Activated naive CD4-positive, alpha-beta T cell treated with anti-CD3 and anti-CD28 coated beads, Interleukin-2, amount 10 ng/mL, durations not matched to agents 7 days and 5 days (primary cell): ENCODE measurements around the gene RGS19.

Source experiments
- CTCF ChIA-PET: fragments of 350-600 bp; sonication (Branson Sonifier 250); formaldehyde crosslinking; loops from one replicate; lab custom pipeline; 2021; ENCODE audit warnings: antibody characterized with exemption; lab: Charles Lee
- DNase-seq: peaks from one replicate; pipeline ENCODE4 v3.0.0-alpha.2; 2020
- H3K27ac Mint-ChIP-seq: one replicate; pipeline ENCODE4 v1.8.0; 2021; ENCODE audit warnings: mild to moderate bottlenecking, moderate library complexity, mixed read lengths
- H3K27me3 Mint-ChIP-seq: one replicate; pipeline ENCODE4 v1.8.0; 2021; ENCODE audit warnings: mild to moderate bottlenecking, mixed read lengths
- H3K36me3 Mint-ChIP-seq: one replicate; pipeline ENCODE4 v1.8.0; 2021; ENCODE audit warnings: mixed read lengths
- H3K4me1 Mint-ChIP-seq: one replicate; pipeline ENCODE4 v1.8.0; 2021; ENCODE audit warnings: mixed read lengths
- H3K4me3 Mint-ChIP-seq: one replicate; pipeline ENCODE4 v1.8.0; 2021; ENCODE audit warnings: mild to moderate bottlenecking, moderate library complexity, mixed read lengths
- H3K9me3 Mint-ChIP-seq: one replicate; pipeline ENCODE4 v1.8.0; 2021; ENCODE audit warnings: mixed read lengths

Gene RGS19

DNA sequence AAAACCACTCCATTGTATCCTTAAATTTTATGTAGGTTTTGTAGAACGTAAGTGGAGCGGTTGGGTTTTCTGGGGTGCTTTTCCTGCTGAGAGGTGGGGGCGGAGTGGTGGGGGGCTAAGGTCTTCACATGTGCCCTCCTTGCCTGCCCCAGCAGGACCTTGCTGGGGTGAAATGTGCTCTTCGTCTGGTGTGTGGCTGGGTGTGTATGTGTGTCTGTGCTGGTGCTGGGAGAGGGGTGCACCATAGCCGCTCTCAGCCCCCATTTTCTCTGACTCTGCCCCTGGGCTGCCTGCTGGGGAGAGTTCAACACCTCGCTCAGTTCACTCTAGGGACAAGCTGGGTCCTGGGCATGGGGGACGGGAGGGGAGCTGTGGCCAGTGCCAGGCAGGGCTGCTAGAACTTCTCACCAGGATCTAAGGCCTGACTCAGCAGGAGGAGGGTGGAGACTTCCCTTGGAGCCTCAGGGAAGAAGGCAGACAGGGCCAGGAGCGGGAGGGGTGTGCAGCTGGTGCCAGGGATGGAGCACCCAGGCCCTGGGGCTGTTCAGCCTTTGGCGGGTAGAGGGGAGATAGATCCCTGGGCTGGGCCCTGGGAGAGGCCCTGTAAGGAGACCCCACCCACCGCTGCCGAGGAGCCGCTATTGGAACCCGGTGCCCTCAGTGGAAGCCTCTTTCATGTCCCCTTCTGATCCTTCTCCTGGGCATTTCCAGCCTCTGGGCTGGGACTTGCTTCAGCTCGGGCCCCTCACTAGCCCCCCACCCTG lies 34.7 kb downstream of the RGS19 start:
- Mint-ChIP-seq H3K27ac (no peak overlapping the region), H3K4me1 (peaks cover 49% of the 10 kb centered on the region), H3K9me3 (no peaks in the 10 kb centered on the region), H3K27me3 (peaks cover 81% of the 10 kb centered on the region), H3K4me3 (no peak overlapping the region), H3K36me3 (peaks cover 2% of the 10 kb centered on the region)
- no peak for DNase-seq
- CTCF ChIA-PET, result interaction anchor here (1.4 to 2.6 kb wide), 2 partner anchors 13 to 65 kb away, joined by 4 to 7 read pairs; partner anchors contain the start of genes PRPF6 and SAMD10

- no peak overlapping the region for H3K27ac Mint-ChIP-seq
- CTCF ChIA-PET, result interaction anchor here (1.4 to 2.6 kb wide), 2 partner anchors 14 to 64 kb away, joined by 4 to 7 read pairs; partner anchors contain the start of genes PRPF6 and SAMD10
- H3K4me3 Mint-ChIP-seq, result no peak overlapping the region
- no peak for DNase-seq
- H3K36me3 Mint-ChIP-seq, result peaks cover 2% of the 10 kb centered on the region
- peaks cover 75% of the 10 kb centered on the region for H3K27me3 Mint-ChIP-seq
- no peaks in the 10 kb centered on the region for H3K9me3 Mint-ChIP-seq
- H3K4me1 Mint-ChIP-seq, result peaks cover 54% of the 10 kb centered on the region
Observed at GRCh38 chr20:64043768-64044167, 35.5 kb downstream of the RGS19 start.

- CTCF ChIA-PET, result interaction anchor here (2.6 to 4.9 kb wide), 2 partner anchors 11 to 62 kb away, joined by 7 to 89 read pairs (median 27); partner anchors contain the start of genes PRPF6 and SAMD10
- Mint-ChIP-seq H3K9me3 (no peaks in the 10 kb centered on the region), H3K4me3 (peak overlapping the region; percentile 79), H3K4me1 (peaks cover 62% of the 10 kb centered on the region), H3K36me3 (peaks cover 2% of the 10 kb centered on the region), H3K27me3 (peaks cover 70% of the 10 kb centered on the region), H3K27ac (peak overlapping the region; percentile 64)
- peak; percentile 42 for DNase-seq
Observed at GRCh38 chr20:64042054-64042781, 37.1 kb downstream of the RGS19 start.

DNA sequence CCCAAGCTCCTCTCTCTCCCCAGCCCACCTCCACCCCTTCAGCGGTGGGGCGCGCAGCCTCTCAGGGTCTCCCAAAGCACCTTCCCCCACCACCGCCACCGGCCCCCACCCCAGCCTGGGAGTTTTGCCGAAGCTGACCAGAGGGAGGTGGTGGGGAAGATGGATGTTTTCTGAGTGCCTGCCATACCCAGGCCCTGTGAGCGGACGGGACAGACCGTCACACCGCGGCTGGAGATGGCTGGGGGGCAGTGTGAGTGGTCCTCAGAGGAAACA lies 37.6 kb downstream of the RGS19 start:
- peaks cover 67% of the 10 kb centered on the region for H3K4me1 Mint-ChIP-seq
- peak overlapping the region; percentile 19 for H3K27ac Mint-ChIP-seq
- H3K9me3 Mint-ChIP-seq, result no peaks in the 10 kb centered on the region
- H3K4me3 Mint-ChIP-seq, result peak overlapping the region; percentile 79
- DNase-seq, result no peak
- H3K36me3 Mint-ChIP-seq, result peaks cover 2% of the 10 kb centered on the region
- H3K27me3 Mint-ChIP-seq, result peaks cover 65% of the 10 kb centered on the region
- CTCF ChIA-PET, result interaction anchor here (4.7 to 4.9 kb wide), 2 partner anchors 12 to 62 kb away, joined by 27 to 89 read pairs; partner anchors contain the start of genes PRPF6 and SAMD10

DNA sequence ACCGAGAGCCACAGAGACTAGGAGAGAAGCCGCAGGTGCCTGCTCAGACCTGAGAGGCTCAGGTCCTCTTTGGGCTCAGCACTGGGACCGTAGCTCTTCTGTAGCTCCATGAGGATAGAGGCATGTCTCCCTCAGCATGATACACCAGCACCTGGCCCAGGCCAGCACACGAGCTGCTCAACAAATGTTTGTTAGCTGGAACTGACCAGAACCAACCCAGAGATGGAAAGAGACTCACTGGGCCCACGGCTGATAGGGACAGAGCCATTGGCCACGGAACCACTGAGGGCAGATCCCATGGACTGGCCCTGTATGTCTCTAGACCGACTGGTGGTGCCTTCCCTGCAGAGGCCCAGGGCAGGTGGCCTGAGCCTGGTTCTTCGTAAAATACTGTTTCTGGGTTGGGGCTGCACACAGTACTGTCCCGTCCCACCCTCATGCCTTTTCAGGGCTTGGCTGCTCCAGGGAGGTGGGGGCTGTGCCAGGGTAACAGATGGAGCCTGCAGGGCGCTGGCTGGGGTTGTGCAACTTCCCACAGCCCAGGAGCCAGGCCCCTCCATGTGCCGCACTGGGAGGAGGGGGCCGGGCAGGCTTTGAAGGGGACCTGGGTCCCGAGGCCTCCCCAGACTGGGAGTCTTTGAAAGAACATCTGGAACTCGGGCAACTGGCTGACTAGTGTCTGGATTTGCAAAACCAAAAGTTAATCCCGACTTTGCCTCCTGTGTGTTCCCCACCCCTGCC lies 38.1 kb downstream of the RGS19 start:
- Mint-ChIP-seq H3K9me3 (no peaks in the 10 kb centered on the region), H3K27me3 (peaks cover 60% of the 10 kb centered on the region), H3K27ac (peak overlapping the region; percentile 19), H3K4me3 (peak overlapping the region; percentile 79), H3K36me3 (peaks cover 2% of the 10 kb centered on the region), H3K4me1 (peaks cover 69% of the 10 kb centered on the region)
- CTCF ChIA-PET, result interaction anchor here (0.6 to 4.9 kb wide), 6 partner anchors 12 to 129 kb away, joined by 3 to 89 read pairs (median 12); partner anchors contain the start of genes PRPF6 and SAMD10
- no peak for DNase-seq

DNA sequence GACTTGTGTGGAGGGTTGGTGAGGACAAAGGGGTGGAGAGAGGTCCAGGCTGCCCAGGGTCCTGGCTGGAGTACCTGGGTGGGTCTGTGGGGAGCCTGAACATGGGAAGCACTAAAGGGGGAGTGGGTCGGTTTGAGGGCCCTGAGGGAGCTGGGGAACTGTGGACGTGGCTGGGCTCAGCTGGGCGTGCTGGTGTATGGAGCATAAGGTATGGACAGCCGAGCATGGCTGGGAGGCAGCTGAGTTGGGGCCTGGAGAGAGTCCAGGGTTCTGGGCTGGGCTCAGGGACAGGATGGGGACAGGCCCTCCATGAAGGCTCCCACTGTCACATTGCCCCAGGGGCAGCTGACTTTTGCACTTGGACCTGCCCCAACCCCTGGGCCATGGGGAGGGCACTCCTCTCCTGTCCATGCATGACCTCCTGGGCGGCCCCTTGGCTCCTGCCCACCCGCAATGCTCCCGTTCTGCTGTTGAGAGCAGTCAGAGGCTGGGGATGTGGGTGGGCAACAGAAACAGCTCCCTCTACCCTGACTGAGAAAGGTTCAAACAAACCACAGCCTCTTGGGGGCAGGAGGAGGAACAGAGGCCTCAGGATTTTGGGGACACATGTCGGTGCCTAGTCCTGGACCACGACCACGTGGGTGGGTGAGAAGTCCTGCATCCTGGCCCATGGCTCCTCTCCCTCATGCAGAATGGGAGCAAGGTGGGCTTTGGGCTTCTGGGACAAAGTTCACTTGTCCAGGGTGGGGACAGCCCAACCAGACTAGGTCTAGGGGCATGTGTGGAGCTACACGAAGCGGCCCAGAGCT lies 38.9 kb downstream of the RGS19 start:
- DNase-seq, result no peak
- CTCF ChIA-PET, result interaction anchor here (0.6 to 4.9 kb wide), 15 partner anchors 13 to 503 kb away, joined by 3 to 89 read pairs (median 8); partner anchors contain the start of genes PRPF6, PTK6, SAMD10 and TCEA2
- peaks cover 3% of the 10 kb centered on the region for H3K36me3 Mint-ChIP-seq
- H3K9me3 Mint-ChIP-seq, result no peaks in the 10 kb centered on the region
- peaks cover 67% of the 10 kb centered on the region for H3K4me1 Mint-ChIP-seq
- peaks cover 52% of the 10 kb centered on the region for H3K27me3 Mint-ChIP-seq
- H3K4me3 Mint-ChIP-seq, result peak overlapping the region; percentile 67
- no peak overlapping the region for H3K27ac Mint-ChIP-seq

GRCh38 chr20:64039293-64040160 lies 39.8 kb downstream of the RGS19 start:
- CTCF ChIA-PET, result interaction anchor here (0.8 to 4.9 kb wide), 25 partner anchors 10 to 536 kb away, joined by 3 to 89 read pairs (median 6); partner anchors contain the start of genes PRPF6, PTK6, SAMD10 and SOX18
- Mint-ChIP-seq H3K27ac (peak overlapping the region; percentile 45), H3K36me3 (peaks cover 10% of the 10 kb centered on the region), H3K27me3 (peaks cover 43% of the 10 kb centered on the region), H3K9me3 (no peaks in the 10 kb centered on the region), H3K4me1 (peaks cover 69% of the 10 kb centered on the region), H3K4me3 (peak overlapping the region; percentile 67)
- DNase-seq, result no peak

DNA sequence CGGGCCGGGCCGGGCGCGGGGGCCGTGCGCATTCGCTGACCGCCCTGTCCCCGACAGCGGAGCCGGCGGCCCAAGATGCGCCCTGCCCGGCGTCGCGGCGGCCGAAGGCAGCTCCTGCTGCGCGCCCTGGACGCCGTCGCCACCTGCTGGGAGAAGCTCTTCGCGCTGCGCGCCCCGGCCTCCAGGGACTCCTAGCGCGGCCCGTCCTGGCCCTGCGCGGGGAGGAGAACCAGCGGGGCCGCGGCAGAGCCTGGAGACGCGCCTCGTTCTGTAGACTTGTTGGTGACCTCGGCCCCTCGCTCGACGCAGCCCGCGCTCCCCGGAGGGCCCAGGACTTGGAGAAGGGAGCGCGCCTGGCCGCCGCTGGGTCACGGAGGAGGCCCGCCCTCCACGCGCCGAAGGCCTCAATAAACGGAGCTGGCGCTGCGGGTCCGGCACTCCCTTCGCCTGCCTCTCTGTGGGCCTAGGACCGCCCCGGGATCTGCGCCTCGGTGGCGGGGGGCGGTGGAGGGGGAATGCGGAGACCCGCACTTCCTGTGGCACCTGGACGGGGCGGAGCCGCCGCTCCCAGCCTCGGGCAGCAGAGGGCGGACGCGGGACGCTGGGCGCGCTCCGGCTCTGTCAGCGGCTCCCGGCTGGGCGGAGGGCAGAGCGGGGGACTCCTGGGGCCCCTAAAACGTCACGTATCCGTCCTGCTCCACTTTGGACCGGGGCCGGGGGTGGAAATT lies 40.6 kb downstream of the RGS19 start:
- CTCF ChIA-PET, result interaction anchor here (0.9 to 4.9 kb wide), 34 partner anchors 8 to 536 kb away, joined by 3 to 89 read pairs (median 5); partner anchors contain the start of genes PCMTD2, PRPF6, PTK6 and SAMD10
- peak overlapping the region; percentile 71 for H3K27ac Mint-ChIP-seq
- no peaks in the 10 kb centered on the region for H3K9me3 Mint-ChIP-seq
- peak overlapping the region; percentile 67 for H3K4me3 Mint-ChIP-seq
- peaks cover 40% of the 10 kb centered on the region for H3K27me3 Mint-ChIP-seq
- H3K4me1 Mint-ChIP-seq, result peaks cover 70% of the 10 kb centered on the region
- H3K36me3 Mint-ChIP-seq, result peaks cover 16% of the 10 kb centered on the region
- DNase-seq, result peak; percentile 86

- Mint-ChIP-seq H3K9me3 (no peaks in the 10 kb centered on the region), H3K36me3 (peaks cover 18% of the 10 kb centered on the region), H3K27ac (no peak overlapping the region), H3K4me3 (peak overlapping the region; percentile 67), H3K27me3 (peaks cover 39% of the 10 kb centered on the region), H3K4me1 (peaks cover 68% of the 10 kb centered on the region)
- CTCF ChIA-PET, result interaction anchor here (0.9 to 4.9 kb wide), 28 partner anchors 9 to 535 kb away, joined by 3 to 89 read pairs (median 5); partner anchors contain the start of genes PCMTD2, PRPF6, PTK6 and SAMD10
- no peak for DNase-seq
Observed at GRCh38 chr20:64038224-64038564, 41.1 kb downstream of the RGS19 start.

DNA sequence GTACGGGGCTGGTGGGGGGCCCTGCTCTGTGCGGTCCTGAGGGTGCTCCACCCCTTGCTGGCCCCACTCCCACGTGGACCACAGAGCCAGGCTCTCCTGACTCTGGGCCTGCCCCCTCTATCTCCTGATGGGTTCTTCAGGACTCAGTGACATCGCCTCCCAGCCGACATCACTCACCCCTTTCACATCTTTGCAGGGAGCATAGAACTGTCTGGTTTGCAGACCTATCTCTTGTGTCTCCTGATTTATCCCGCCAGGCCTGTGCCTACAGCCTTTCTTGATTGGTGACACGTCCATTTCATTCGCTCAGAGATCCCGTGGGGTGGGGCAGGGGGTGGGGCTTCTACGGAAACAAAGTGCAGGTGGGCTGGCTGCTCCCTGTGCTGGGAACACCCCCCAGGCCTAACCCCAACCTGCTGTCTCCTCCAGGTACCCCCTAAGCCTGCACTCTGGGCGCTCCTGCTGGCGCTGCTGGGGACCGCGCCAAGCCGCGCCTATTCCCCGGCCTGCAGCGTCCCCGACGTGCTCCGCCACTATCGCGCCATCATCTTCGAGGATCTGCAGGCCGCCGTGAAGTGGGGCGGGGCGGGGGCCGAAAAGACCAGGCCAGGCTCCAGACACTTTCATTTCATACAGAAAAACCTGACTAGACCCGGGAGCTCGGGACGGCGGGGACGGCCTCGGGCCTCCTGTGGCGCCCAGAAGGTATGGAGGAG lies 41.7 kb downstream of the RGS19 start:
- no peak for DNase-seq
- H3K27me3 Mint-ChIP-seq, result peaks cover 35% of the 10 kb centered on the region
- peak overlapping the region; percentile 67 for H3K4me3 Mint-ChIP-seq
- peaks cover 68% of the 10 kb centered on the region for H3K4me1 Mint-ChIP-seq
- H3K36me3 Mint-ChIP-seq, result peaks cover 18% of the 10 kb centered on the region
- CTCF ChIA-PET, result interaction anchor here (0.8 to 4.9 kb wide), 23 partner anchors 9 to 500 kb away, joined by 3 to 89 read pairs (median 6); partner anchors contain the start of genes PRPF6, PTK6, SAMD10 and SOX18
- H3K27ac Mint-ChIP-seq, result peak overlapping the region; percentile 62
- no peaks in the 10 kb centered on the region for H3K9me3 Mint-ChIP-seq

DNA sequence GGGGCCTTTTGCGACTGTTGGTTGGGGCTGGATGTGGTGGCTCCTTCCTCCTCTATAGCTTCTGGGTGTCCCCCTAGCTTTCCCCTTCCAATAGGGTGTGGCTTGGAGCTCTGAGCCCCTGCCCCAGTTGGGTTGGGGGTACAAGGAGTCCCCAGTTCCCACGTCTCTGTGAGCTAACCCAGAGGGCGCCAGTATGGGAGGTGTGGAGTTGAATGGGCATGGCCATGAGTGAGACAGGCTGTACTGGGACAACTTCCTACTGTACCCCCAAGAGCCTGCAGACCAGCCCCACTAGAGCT lies 42.2 kb downstream of the RGS19 start:
- Mint-ChIP-seq H3K27me3 (peaks cover 33% of the 10 kb centered on the region), H3K4me3 (no peak overlapping the region), H3K4me1 (peaks cover 67% of the 10 kb centered on the region), H3K9me3 (no peaks in the 10 kb centered on the region), H3K27ac (peak overlapping the region; percentile 60), H3K36me3 (peaks cover 22% of the 10 kb centered on the region)
- CTCF ChIA-PET, result interaction anchor here (0.8 to 3.7 kb wide), 6 partner anchors 10 to 83 kb away, joined by 3 to 24 read pairs (median 10); partner anchors contain the start of genes PRPF6 and SAMD10
- no peak for DNase-seq
